GM23338 (cell line): ENCODE results near the gene CPNE1. TPM values are rescaled to one million over a fixed set of nuclear protein-coding genes. Genes with fewer than 3 reads are reported as not detected.

Source experiments
- ATAC-seq: fragments of 200-7000 bp; cut with Tn5 transposase; 3 replicates; pipeline ENCODE4 v1.9.1; 2020
- DNase-seq: peaks from one replicate; pipeline ENCODE4 v3.0.0-alpha.2; 2015; ENCODE audit warnings: low spot score
- H2AFZ ChIP-seq: fragments of 200-600 bp; sonication (generic); 2 replicates; pipeline ENCODE4 v1.8.0; 2016; ENCODE audit warnings: antibody characterized with exemption, mild to moderate bottlenecking, moderate library complexity
- H3F3A ChIP-seq: fragments of 200-600 bp; sonication (generic); replicated peaks from 2 replicates; pipeline ENCODE4 v1.8.0; 2017; ENCODE audit warnings: antibody characterized with exemption, mixed run types, low read depth
- H3K27ac ChIP-seq: fragments of 200-600 bp; sonication (generic); 2 replicates; pipeline ENCODE4 v1.6.1; 2016; ENCODE audit warnings: low read depth
- H3K27me3 ChIP-seq: fragments of 200-600 bp; sonication (generic); 2 replicates; pipeline ENCODE4 v1.8.0; 2016; ENCODE audit warnings: mild to moderate bottlenecking, mixed run types, moderate library complexity; ENCODE audit not compliant: insufficient read depth
- H3K36me3 ChIP-seq: fragments of 200-600 bp; sonication (generic); 2 replicates; pipeline ENCODE4 v1.8.0; 2016; ENCODE audit warnings: mild to moderate bottlenecking; ENCODE audit not compliant: insufficient read depth
- H3K4me1 ChIP-seq: fragments of 200-600 bp; sonication (generic); 2 replicates; pipeline ENCODE4 v1.8.0; 2016; ENCODE audit warnings: mild to moderate bottlenecking, moderate library complexity; ENCODE audit not compliant: insufficient read depth
- H3K4me2 ChIP-seq: fragments of 200-600 bp; sonication (generic); 2 replicates; pipeline ENCODE4 v1.7.1; 2017; ENCODE audit warnings: mixed run types
- H3K4me3 ChIP-seq: fragments of 200-600 bp; sonication (generic); 2 replicates; pipeline ENCODE4 v1.6.1; 2016; ENCODE audit warnings: mixed run types
- H3K79me2 ChIP-seq: fragments of 200-600 bp; sonication (generic); replicated peaks from 2 replicates; pipeline ENCODE4 v1.8.0; 2017; ENCODE audit warnings: mild to moderate bottlenecking; ENCODE audit not compliant: insufficient read depth
- H3K9me2 ChIP-seq: fragments of 200-600 bp; sonication (generic); 2 replicates; pipeline ENCODE4 v1.8.0; 2017; ENCODE audit not compliant: insufficient read depth
- H4K20me1 ChIP-seq: fragments of 200-600 bp; sonication (generic); replicated peaks from 2 replicates; pipeline ENCODE4 v1.8.0; 2017; ENCODE audit warnings: mild to moderate bottlenecking; ENCODE audit not compliant: insufficient read depth
- H3K27ac Mint-ChIP-seq: 2 replicates; pipeline ENCODE4 v1.8.0; 2020; ENCODE audit warnings: inconsistent platforms, mild to moderate bottlenecking, moderate library complexity, mixed read lengths
- H3K27me3 Mint-ChIP-seq: 3 replicates; pipeline ENCODE4 v1.8.0; 2022; ENCODE audit warnings: low read depth, mild to moderate bottlenecking, moderate library complexity, mixed read lengths, inconsistent platforms; ENCODE audit not compliant: insufficient read depth, poor library complexity
- H3K36me3 Mint-ChIP-seq: 3 replicates; pipeline ENCODE4 v1.8.0; 2021; ENCODE audit warnings: low read depth, mild to moderate bottlenecking, inconsistent platforms, moderate library complexity, mixed read lengths
- H3K4me1 Mint-ChIP-seq: 3 replicates; pipeline ENCODE4 v1.8.0; 2020; ENCODE audit warnings: mild to moderate bottlenecking, inconsistent platforms, mixed read lengths
- H3K4me3 Mint-ChIP-seq: 3 replicates; pipeline ENCODE4 v1.8.0; 2021; ENCODE audit warnings: moderate library complexity, mild to moderate bottlenecking, inconsistent platforms, mixed read lengths
- H3K9me3 Mint-ChIP-seq: 3 replicates; pipeline ENCODE4 v1.8.0; 2020; ENCODE audit warnings: moderate library complexity, mild to moderate bottlenecking, inconsistent platforms, mixed read lengths
- CREB1 ChIP-seq: fragments of 250-450 bp; sonication (Bioruptor Pico); IDR thresholded peaks from 2 replicates; pipeline ENCODE4 v1.5.0; 2020; ENCODE audit warnings: low read depth, mild to moderate bottlenecking, moderate library complexity
- CTCF ChIP-seq, 2 experiments: fragments of 200-600 bp in 1 of 2; sonication (generic) in 1 of 2; conservative IDR thresholded peaks; 2 replicates each; pipeline versions ENCODE4 v1.5.1 to v1.6.1; 2016 to 2017; ENCODE audit warnings: antibody characterized with exemption in 2 of 2, low read depth in 2 of 2, mild to moderate bottlenecking in 2 of 2, moderate library complexity in 1 of 2
- EZH2 ChIP-seq: fragments of 200-600 bp; sonication (generic); IDR thresholded peaks from one replicate; pipeline ENCODE4 v1.8.0; 2017; ENCODE audit warnings: antibody characterized with exemption, mild to moderate bottlenecking, low read depth; ENCODE audit not compliant: unreplicated experiment
- EZH2phosphoT487 ChIP-seq: fragments of 200-600 bp; sonication (generic); IDR thresholded peaks from one replicate; pipeline ENCODE4 v1.8.1; 2018; ENCODE audit warnings: antibody characterized with exemption; ENCODE audit not compliant: unreplicated experiment
- JUNB ChIP-seq: IDR thresholded peaks from one replicate; pipeline ENCODE4 v1.6.1; 2016; ENCODE audit warnings: antibody characterized with exemption; ENCODE audit not compliant: unreplicated experiment
- NANOG ChIP-seq: IDR thresholded peaks from 2 replicates; pipeline ENCODE4 v1.6.1; 2016; ENCODE audit warnings: antibody characterized with exemption, borderline replicate concordance
- POLR2AphosphoS5 ChIP-seq: IDR thresholded peaks from 2 replicates; pipeline ENCODE4 v1.6.1; 2016; ENCODE audit warnings: antibody characterized with exemption, low read depth
- REST ChIP-seq: IDR thresholded peaks from one replicate; pipeline ENCODE4 v1.6.1; 2018; ENCODE audit warnings: antibody characterized with exemption; ENCODE audit not compliant: unreplicated experiment
- STAT1 ChIP-seq: IDR thresholded peaks from one replicate; pipeline ENCODE4 v1.6.1; 2016; ENCODE audit warnings: antibody characterized with exemption; ENCODE audit not compliant: unreplicated experiment
- ZNF114 ChIP-seq: fragments of 250-450 bp; sonication (Bioruptor Pico); IDR thresholded peaks from 2 replicates; pipeline ENCODE4 v1.5.0; 2020; ENCODE audit warnings: mild to moderate bottlenecking, moderate library complexity
- ZNF331 ChIP-seq: fragments of 250-450 bp; sonication (Bioruptor Pico); IDR thresholded peaks from 2 replicates; pipeline ENCODE4 v1.5.0; 2020; ENCODE audit warnings: low read depth, mild to moderate bottlenecking, moderate library complexity
- ZNF462 ChIP-seq: fragments of 250-450 bp; sonication (Bioruptor Pico); IDR thresholded peaks from 2 replicates; pipeline ENCODE4 v1.5.0; 2020; ENCODE audit warnings: mild to moderate bottlenecking, moderate library complexity
- polyA plus RNA-seq: library from polyadenylated mRNA; unstranded; fragments of >200 nt; fragmentation: Nextera tagmentation; extraction: Ambion mirVana; gene quantifications from 2 replicates; pipeline ENCODE4 v1.2.1, GENCODE V29; 2016
- total RNA-seq: library from RNA; depleted of rRNA; stranded (reverse); fragments of >200 nt; shearing (Covaris generic); gene quantifications from 2 replicates; pipeline ENCODE4 v1.2.3, GENCODE V29; 2014
- TF ChIP-seq, protein P1 (sequence below): IDR thresholded peaks from 2 replicates; pipeline ENCODE4 v1.6.1; 2016; ENCODE audit warnings: antibody characterized with exemption

The CPNE1 gene
- total and polyA plus RNA-seq, 2 experiments from 2014 or later = 189 to 196 TPM

DNA sequence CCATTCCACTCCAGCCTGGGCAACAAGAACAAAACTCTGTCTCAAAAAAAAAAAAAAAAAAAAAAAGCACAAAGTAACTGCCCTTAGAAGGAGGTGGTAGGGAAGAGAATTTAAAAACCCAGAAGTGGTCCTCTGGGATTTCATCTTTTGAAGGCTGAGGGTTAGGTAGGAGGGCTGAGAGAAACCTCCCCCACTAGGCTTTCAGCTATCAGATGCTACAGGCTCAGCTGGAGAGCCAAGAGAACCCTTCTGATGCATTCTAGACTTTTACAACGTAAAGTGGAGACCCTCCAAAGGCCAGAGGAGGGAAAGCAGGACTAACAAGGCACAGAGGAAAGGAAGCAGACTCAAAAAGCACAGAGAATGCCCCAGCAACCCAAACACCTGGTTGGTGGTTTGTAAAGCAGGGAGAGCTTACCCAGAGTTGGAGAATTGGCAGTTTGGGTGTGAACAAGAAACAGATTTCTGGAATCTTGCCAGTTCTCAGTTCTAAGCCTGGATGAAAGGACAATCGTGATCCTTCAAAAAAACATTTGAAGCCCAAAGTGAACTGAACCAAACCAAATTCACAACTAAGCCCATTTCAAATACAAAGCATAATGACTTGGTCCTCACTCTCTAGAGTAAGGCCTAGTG lies 72.2 kb downstream of the CPNE1 start (continued):
- TF ChIP-seq ZNF462 (no peak), EZH2phosphoT487 (no peak)

DNA sequence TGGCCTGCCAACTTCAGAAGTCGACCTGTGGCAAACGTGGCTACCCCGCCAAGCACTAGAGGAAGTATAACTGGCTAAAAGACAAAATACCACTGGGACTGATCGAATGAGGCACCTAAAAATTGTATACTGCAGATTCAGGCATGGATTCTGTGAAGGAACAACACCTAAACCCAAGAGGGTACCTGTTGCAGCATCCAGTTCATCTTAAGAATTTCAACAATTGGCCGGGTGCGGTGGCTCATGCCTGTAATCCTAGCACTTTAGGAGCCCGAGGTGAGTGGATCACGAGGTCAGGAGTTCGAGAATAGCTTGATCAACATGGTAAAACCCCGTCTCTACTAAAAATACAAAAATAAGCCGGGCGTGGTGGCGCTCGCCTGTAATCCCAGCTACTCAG lies 76.3 kb downstream of the CPNE1 start:
- Mint-ChIP-seq H3K27me3 (peaks cover 3% of the 10 kb centered on the region), H3K9me3 (no peaks in the 10 kb centered on the region; the same call in 2 of the 3 replicates), H3K4me3 (no peak overlapping the region), H3K36me3 (no peaks in the 10 kb centered on the region), H3K4me1 (peaks cover 3% of the 10 kb centered on the region; the same call in 2 of the 3 replicates), H3K27ac (no peak overlapping the region; the same call in 1 of the 2 replicates)
- Histone ChIP-seq H3F3A (0 out of 2 replicates have a peak, but pooled peaks cover 7% of the 10 kb centered on the region), H2AFZ (no peak overlapping the region; the same call in 1 of the 2 replicates), H3K36me3 (no peaks in the 10 kb centered on the region), H3K27ac (peak overlapping the region; percentile 70), H4K20me1 (no peaks in the 10 kb centered on the region), H3K4me3 (no peak overlapping the region), H3K4me1 (peaks cover 6% of the 10 kb centered on the region; the same call in 1 of the 2 replicates), H3K9me2 (no peaks in the 10 kb centered on the region), H3K27me3 (no peaks in the 10 kb centered on the region), H3K4me2 (no peak overlapping the region), H3K79me2 (no peaks in the 10 kb centered on the region)
- ATAC-seq (no peak), DNase-seq (no peak)
- TF ChIP-seq CTCF (conservative IDR thresholded peaks at IDR 0.05; ENCODE audit: low read depth in 2 of 2) = no peak
- TF ChIP-seq CREB1 (CRISPR knock-in tag) = no peak
- no peak for TF ChIP-seq STAT1
- TF ChIP-seq ZNF331 (CRISPR knock-in tag) = no peak
- TF ChIP-seq, protein P1, sequence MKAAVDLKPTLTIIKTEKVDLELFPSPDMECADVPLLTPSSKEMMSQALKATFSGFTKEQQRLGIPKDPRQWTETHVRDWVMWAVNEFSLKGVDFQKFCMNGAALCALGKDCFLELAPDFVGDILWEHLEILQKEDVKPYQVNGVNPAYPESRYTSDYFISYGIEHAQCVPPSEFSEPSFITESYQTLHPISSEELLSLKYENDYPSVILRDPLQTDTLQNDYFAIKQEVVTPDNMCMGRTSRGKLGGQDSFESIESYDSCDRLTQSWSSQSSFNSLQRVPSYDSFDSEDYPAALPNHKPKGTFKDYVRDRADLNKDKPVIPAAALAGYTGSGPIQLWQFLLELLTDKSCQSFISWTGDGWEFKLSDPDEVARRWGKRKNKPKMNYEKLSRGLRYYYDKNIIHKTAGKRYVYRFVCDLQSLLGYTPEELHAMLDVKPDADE = no peak
- no peak for TF ChIP-seq EZH2
- TF ChIP-seq JUNB = no peak
- no peak for TF ChIP-seq POLR2AphosphoS5
- no peak for TF ChIP-seq EZH2phosphoT487
- no peak for TF ChIP-seq ZNF114 (CRISPR knock-in tag)
- TF ChIP-seq REST = no peak
- no peak for TF ChIP-seq NANOG
